BJ (cell line): ENCODE data around the gene MAGI1. TPM values are rescaled to one million over a fixed set of nuclear protein-coding genes. Genes with fewer than 3 reads are reported as not detected.

Source experiments
- CTCF ChIA-PET: fragments of 350-600 bp; formaldehyde crosslinking; extraction: SDS; loops from one replicate; lab custom pipeline; 2021; ENCODE audit warnings: antibody characterized with exemption, inconsistent platforms; lab: Yijun Ruan, JAX
- POLR2A ChIA-PET: fragments of 300-600 bp; sonication (Branson Sonifier 250); formaldehyde crosslinking; extraction: SDS; loops from one replicate; lab custom pipeline; 2021; ENCODE audit warnings: antibody characterized with exemption; lab: Charles Lee
- DNase-seq: peaks from one replicate; pipeline ENCODE4 v3.0.0-alpha.2; 2011; ENCODE audit warnings: low read depth
- H3K27me3 ChIP-seq: 2 replicates; pipeline ENCODE4 v1.6.0; 2011; ENCODE audit warnings: low read length; ENCODE audit not compliant: control insufficient read depth, insufficient read depth
- H3K36me3 ChIP-seq: 2 replicates; pipeline ENCODE4 v1.5.1; 2011; ENCODE audit warnings: low read length; ENCODE audit not compliant: control insufficient read depth, insufficient read depth
- H3K4me3 ChIP-seq: 2 replicates; pipeline ENCODE4 v1.5.1; 2011; ENCODE audit warnings: low read depth, mild to moderate bottlenecking, control low read depth, low read length
- CTCF ChIP-seq: IDR thresholded peaks from 2 replicates; pipeline ENCODE4 v1.5.1; 2011; ENCODE audit warnings: low read depth, mild to moderate bottlenecking, control low read depth, inconsistent platforms, low read length, moderate library complexity; ENCODE audit not compliant: insufficient read depth
- polyA plus RNA-seq: library from polyadenylated mRNA; depleted of rRNA; stranded (reverse); fragments of >200 nt; gene quantifications from 2 replicates; pipeline ENCODE4 v1.2.3, GENCODE V29; 2011

MAGI1 gene
- polyA plus RNA-seq, 1 experiment = 14.4 TPM

- DNase-seq = no peak
- ChIA-PET POLR2A (no interaction called here), CTCF (interaction anchor here (0.7 kb wide), 1 partner anchor 79 kb away, joined by 3 read pairs; no protein-coding TSS in a partner anchor)
- no peaks in the 10 kb centered on the region for H3K27me3 ChIP-seq
- H3K36me3 ChIP-seq = peaks cover 1% of the 10 kb centered on the region; the same call in 1 of the 2 replicates
- no peak overlapping the region for H3K4me3 ChIP-seq
- TF ChIP-seq CTCF = no peak
Measured at GRCh38 chr3:65986285-65986684, 52.4 kb downstream of the MAGI1 start.

GRCh38 chr3:65984975-65985374, 53.7 kb downstream of the MAGI1 start:
- DNase-seq = no peak
- CTCF ChIA-PET = no interaction called here
- Histone ChIP-seq H3K36me3 (peaks cover 1% of the 10 kb centered on the region; the same call in 1 of the 2 replicates), H3K27me3 (no peaks in the 10 kb centered on the region), H3K4me3 (no peak overlapping the region)
- POLR2A ChIA-PET = interaction anchor here (0.5 kb wide), 1 partner anchor 202 kb away, joined by 12 read pairs; no protein-coding TSS in a partner anchor
- no peak for TF ChIP-seq CTCF

GRCh38 chr3:65983100-65983499, 55.6 kb downstream of the MAGI1 start:
- TF ChIP-seq CTCF = no peak
- ChIA-PET CTCF (no interaction called here), POLR2A (no interaction called here)

GRCh38 chr3:65979731-65980130, 59.0 kb downstream of the MAGI1 start:
- TF ChIP-seq CTCF = no peak
- ChIA-PET CTCF (no interaction called here), POLR2A (no interaction called here)
- Histone ChIP-seq H3K27me3 (no peaks in the 10 kb centered on the region), H3K36me3 (no peaks in the 10 kb centered on the region), H3K4me3 (no peak overlapping the region)
- DNase-seq = peak; percentile 41

More at GRCh38 chr3:65983100-65983499, 55.6 kb downstream of the MAGI1 start:
- no peak for DNase-seq
- Histone ChIP-seq H3K36me3 (peaks cover 1% of the 10 kb centered on the region; the same call in 1 of the 2 replicates), H3K4me3 (no peak overlapping the region), H3K27me3 (no peaks in the 10 kb centered on the region)

GRCh38 chr3:65979162-65979561, 59.6 kb downstream of the MAGI1 start:
- no peaks in the 10 kb centered on the region for H3K27me3 ChIP-seq
- no peaks in the 10 kb centered on the region for H3K36me3 ChIP-seq
- H3K4me3 ChIP-seq = no peak overlapping the region
- no peak for TF ChIP-seq CTCF
- POLR2A ChIA-PET = no interaction called here
- CTCF ChIA-PET = no interaction called here
- peak; percentile 74 for DNase-seq
